Hematopoietic multipotent progenitor cell (in vitro differentiated cells): ENCODE data around the gene SGCA. TPM values are rescaled to one million over a fixed set of nuclear protein-coding genes. Genes with fewer than 3 reads are reported as not detected.

Source experiments
- DNase-seq, 3 donors: peaks; one replicate each; pipeline ENCODE4 v3.0.0-alpha.2; 2011 to 2015; ENCODE audit warnings: low read depth in 2 of 3, low spot score in 2 of 3
- total RNA-seq: library from RNA; depleted of rRNA; stranded (reverse); fragments of >200 nt; gene quantifications from one replicate; pipeline ENCODE4 v1.2.3, GENCODE V29; 2012

The SGCA gene
- total RNA-seq, 1 donor: not detected

- no peak for DNase-seq
These were observed 1.2 kb upstream of the SGCA start for GRCh38 chr17:50164697-50164988.

GRCh38 chr17:50165066-50165465 is 739 bp upstream of the SGCA start:
- no peak for DNase-seq

- DNase-seq: no peak
These were observed 339 bp upstream of the SGCA start for GRCh38 chr17:50165466-50165865.

GRCh38 chr17:50166518-50167181 is 845 bp downstream of the SGCA start:
- DNase-seq: no peak

- no peak for DNase-seq
These were observed 1.6 kb downstream of the SGCA start for GRCh38 chr17:50167371-50167770.

GRCh38 chr17:50168319-50168718 is 2.5 kb downstream of the SGCA start:
- no peak for DNase-seq

GRCh38 chr17:50169121-50169764 is 3.4 kb downstream of the SGCA start:
- peak; percentile 53 to 91 (median 80) for DNase-seq

GRCh38 chr17:50169881-50170459 is 4.2 kb downstream of the SGCA start:
- no peak for DNase-seq

- DNase-seq: no peak
These were observed 5.0 kb downstream of the SGCA start for GRCh38 chr17:50170662-50171370.

GRCh38 chr17:50171371-50172071 is 5.7 kb downstream of the SGCA start:
- DNase-seq: no peak

- DNase-seq: no peak
These were observed 6.3 kb downstream of the SGCA start for GRCh38 chr17:50172130-50172529.

- DNase-seq: no peak
These were observed 7.1 kb downstream of the SGCA start for GRCh38 chr17:50172936-50173334.

- DNase-seq: no peak
These were observed 7.6 kb downstream of the SGCA start for GRCh38 chr17:50173335-50173941.

- DNase-seq: no peak
These were observed 8.6 kb downstream of the SGCA start for GRCh38 chr17:50174444-50174843.

GRCh38 chr17:50175035-50175807 is 9.4 kb downstream of the SGCA start:
- no peak for DNase-seq

- no peak for DNase-seq
These were observed 11.0 kb downstream of the SGCA start for GRCh38 chr17:50176559-50177357.

- DNase-seq: no peak
These were observed 11.7 kb downstream of the SGCA start for GRCh38 chr17:50177476-50177875.

- DNase-seq: peak in 2 of 3 donors; percentile 75 to 81
These were observed 12.4 kb downstream of the SGCA start for GRCh38 chr17:50177983-50178834.
